NT2/D1 (cell line): ENCODE data around the gene EIF4G3.

Experiments used
- SUZ12 ChIP-seq: IDR thresholded peaks from 2 replicates; pipeline ENCODE4 v1.6.1; 2011; ENCODE audit not compliant: insufficient read length, insufficient read depth; ENCODE audit errors: extremely low read depth
- YY1 ChIP-seq: IDR thresholded peaks from 2 replicates; pipeline ENCODE4 v1.6.1; 2011; ENCODE audit not compliant: insufficient read length, insufficient read depth

- TF ChIP-seq YY1 (no peak), SUZ12 (no peak)
Observed at GRCh38 chr1:21188235-21188634, 11.5 kb upstream of the EIF4G3 start.
